Activated T-helper 17 cell treated with anti-CD3 and anti-CD28 coated beads, Interleukin-2, amount 50 U/mL, for 72 hours (primary cell): ENCODE measurements around the gene GLS. TPM values are rescaled to one million over a fixed set of nuclear protein-coding genes. Genes with fewer than 3 reads are reported as not detected.
"Not testable (repeated sequence)": the region's sequence is repeated elsewhere in the genome, so short reads cannot be mapped to it uniquely, and the experiment has no call there.

Experiments
- ATAC-seq: fragments of 150-1000 bp; cut with Tn5 transposase; replicated peaks from 2 replicates; pipeline ENCODE4 v1.10.0; 2021; ENCODE audit warnings: mild to moderate bottlenecking, moderate library complexity
- H3K27ac Mint-ChIP-seq: one replicate; pipeline ENCODE4 v1.8.0; 2022; ENCODE audit warnings: mixed read lengths
- H3K27me3 Mint-ChIP-seq: one replicate; pipeline ENCODE4 v1.8.0; 2022; ENCODE audit warnings: mixed read lengths
- H3K36me3 Mint-ChIP-seq: one replicate; pipeline ENCODE4 v1.8.0; 2022; ENCODE audit warnings: low read depth, mild to moderate bottlenecking, mixed read lengths
- H3K4me1 Mint-ChIP-seq: one replicate; pipeline ENCODE4 v1.8.0; 2022; ENCODE audit warnings: mixed read lengths
- H3K4me3 Mint-ChIP-seq: one replicate; pipeline ENCODE4 v1.8.0; 2022; ENCODE audit warnings: mild to moderate bottlenecking, mixed read lengths
- H3K9me3 Mint-ChIP-seq: one replicate; pipeline ENCODE4 v1.8.0; 2022; ENCODE audit warnings: mixed read lengths
- total RNA-seq, 2 donors: library from RNA; stranded (reverse); gene quantifications; one replicate each; pipeline ENCODE4 v1.2.3, GENCODE V29; 2022

Gene GLS
- total RNA-seq, 2 donors from 2014 or later = 280 to 311 TPM

DNA sequence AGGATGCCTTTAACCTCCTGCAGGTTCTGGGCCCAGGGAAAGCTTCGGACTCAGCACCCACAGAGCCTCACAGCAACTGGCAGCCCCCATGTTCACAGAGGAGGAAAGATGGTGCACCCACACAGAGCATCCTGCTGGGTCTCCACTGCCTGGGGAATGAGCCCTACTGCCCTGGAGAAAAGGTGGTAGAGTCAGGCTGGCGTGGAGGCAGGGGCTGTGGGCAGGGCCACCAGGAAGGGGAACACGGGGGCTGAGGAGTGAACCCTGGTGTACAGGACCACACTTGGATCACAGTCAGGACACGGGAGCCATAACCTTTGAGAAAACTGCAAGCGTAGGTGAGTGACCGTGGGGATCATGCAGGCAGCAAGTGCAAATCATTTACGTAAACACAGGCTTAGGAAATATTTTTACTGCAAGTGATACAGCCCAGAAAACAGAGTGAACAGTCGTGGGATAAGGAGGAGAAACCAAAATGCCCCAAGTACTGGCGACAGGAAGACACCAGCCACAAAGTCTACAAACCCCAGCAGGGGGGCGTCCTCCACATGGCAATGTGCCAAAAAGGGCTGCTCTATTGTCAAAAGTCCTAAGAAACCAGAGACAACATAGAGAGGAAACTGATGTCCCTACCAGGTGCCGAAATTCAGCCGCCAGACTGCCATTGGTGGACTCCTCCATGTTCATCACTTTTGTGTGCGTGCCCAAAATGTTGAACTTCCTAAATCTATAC, 105.8 kb downstream of the GLS start:
- Mint-ChIP-seq H3K4me1 (peaks cover 7% of the 10 kb centered on the region), H3K27me3 (no peaks in the 10 kb centered on the region)

DNA sequence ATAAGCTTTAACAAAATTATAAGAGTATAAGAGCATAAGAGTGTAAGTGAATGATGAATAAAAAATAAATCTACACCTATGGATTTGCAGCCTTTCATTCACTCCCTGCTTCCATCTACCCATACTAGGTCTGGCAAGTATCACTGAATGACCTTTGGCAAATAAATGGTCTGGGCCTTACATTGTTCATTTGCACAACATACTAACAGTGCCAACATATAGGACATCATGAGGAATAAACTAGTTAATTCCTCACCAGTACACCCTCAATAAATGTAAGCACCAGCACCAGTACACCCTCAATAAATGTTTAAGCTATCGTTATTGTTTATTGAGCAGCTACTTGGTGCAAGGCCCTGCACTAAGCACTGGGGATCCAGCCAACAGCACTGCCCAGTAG, 106.5 kb downstream of the GLS start:
- no peak overlapping the region for H3K4me3 Mint-ChIP-seq
- peak overlapping the region; percentile 25 for H3K27ac Mint-ChIP-seq
- no peak for ATAC-seq
- H3K27me3 Mint-ChIP-seq = no peaks in the 10 kb centered on the region
- H3K36me3 Mint-ChIP-seq = no peaks in the 10 kb centered on the region
- no peaks in the 10 kb centered on the region for H3K9me3 Mint-ChIP-seq
- H3K4me1 Mint-ChIP-seq = peaks cover 7% of the 10 kb centered on the region

More for the DNA sequence above, 105.8 kb downstream of the GLS start:
- ATAC-seq = no peak
- no peak overlapping the region for H3K4me3 Mint-ChIP-seq
- peak overlapping the region; percentile 75 for H3K27ac Mint-ChIP-seq
- no peaks in the 10 kb centered on the region for H3K36me3 Mint-ChIP-seq
- H3K9me3 Mint-ChIP-seq = no peaks in the 10 kb centered on the region

DNA sequence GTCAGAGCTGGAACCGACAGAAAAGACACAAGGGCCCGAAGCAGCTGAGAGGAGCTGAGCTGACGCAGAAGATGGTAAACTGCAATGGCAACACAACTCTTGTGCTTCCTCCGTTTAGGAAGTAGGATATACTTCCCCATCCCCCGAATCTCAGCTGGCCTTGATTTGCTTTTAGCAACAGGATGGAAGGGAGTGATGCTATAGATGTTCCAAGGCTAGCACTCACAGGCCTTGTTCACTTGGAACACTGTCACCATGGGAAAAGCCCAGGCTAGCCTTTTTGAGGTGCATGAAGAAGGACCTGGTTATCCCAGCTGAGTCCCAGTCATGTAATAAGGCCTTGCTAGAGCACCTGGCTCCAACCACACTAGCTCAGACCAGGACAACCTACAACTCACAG, 107.3 kb downstream of the GLS start:
- no peaks in the 10 kb centered on the region for H3K9me3 Mint-ChIP-seq
- H3K27me3 Mint-ChIP-seq = no peaks in the 10 kb centered on the region
- no peaks in the 10 kb centered on the region for H3K36me3 Mint-ChIP-seq
- peaks cover 7% of the 10 kb centered on the region for H3K4me1 Mint-ChIP-seq
- H3K27ac Mint-ChIP-seq = peak overlapping the region; percentile 25
- no peak overlapping the region for H3K4me3 Mint-ChIP-seq
- ATAC-seq = no peak

DNA sequence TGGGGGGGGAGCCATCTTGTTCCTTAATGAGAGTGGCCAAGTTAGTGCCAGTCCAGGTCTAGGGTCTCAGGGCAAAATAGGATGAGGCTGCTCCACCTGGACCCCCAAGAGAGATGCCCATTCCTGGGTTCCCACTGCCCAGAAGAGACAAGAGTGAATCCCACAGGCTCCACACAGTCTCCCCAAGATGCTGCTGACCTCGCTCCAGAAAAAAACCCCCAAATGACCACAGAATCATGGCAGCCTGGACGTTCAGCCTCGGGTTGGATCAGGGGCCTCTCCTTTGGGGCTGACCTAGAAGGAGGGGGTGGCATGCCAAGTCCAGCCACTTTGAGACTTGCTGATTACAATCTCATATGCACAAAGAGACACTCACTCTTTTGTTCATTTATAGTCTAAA, 108.3 kb downstream of the GLS start:
- Mint-ChIP-seq H3K36me3 (no peaks in the 10 kb centered on the region), H3K27me3 (no peaks in the 10 kb centered on the region), H3K4me3 (no peak overlapping the region), H3K9me3 (no peaks in the 10 kb centered on the region), H3K27ac (peak overlapping the region; percentile 33), H3K4me1 (peaks cover 9% of the 10 kb centered on the region)
- ATAC-seq = no peak

DNA sequence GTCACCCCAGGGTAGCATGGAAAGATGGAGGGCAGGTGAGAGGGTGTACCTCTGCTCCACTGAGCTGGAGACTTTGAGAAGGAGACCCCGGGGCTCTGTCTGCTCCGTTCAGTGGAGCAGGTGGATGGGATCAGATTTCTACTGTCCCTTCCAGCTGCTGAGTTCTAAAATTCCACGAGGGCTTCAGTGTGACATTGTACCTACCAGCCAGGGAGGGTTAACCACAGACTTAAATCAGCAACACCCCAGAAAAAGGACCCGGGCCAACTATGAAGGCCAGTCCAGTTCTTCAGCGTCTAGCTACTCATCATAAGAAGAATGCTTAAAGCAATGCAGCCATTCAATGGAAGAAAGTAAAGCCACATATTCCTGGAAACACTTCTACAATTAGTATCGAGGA, 109.5 kb downstream of the GLS start:
- ATAC-seq = no peak
- Mint-ChIP-seq H3K27ac (peak overlapping the region; percentile 62), H3K9me3 (peaks cover 3% of the 10 kb centered on the region), H3K4me3 (no peak overlapping the region), H3K36me3 (no peaks in the 10 kb centered on the region), H3K4me1 (peaks cover 10% of the 10 kb centered on the region), H3K27me3 (no peaks in the 10 kb centered on the region)

DNA sequence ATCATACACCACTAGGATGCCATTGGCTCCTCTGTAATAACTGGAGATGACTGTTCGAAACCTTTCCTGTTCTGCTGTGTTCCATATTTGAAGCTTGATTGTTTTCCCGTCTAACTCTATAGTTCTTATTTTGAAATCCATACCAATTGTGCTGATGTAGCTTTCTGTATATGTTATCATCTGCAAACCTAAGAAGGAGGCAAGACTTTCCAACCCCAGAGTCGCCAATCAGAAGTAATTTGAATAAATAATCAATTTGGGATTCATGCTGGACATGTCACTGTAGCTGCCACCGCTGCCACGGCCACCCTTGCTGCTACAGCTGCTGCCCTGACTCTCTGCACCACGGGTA, 112.6 kb downstream of the GLS start:
- H3K4me3 Mint-ChIP-seq = no peak overlapping the region
- H3K36me3 Mint-ChIP-seq = no peaks in the 10 kb centered on the region
- peaks cover 4% of the 10 kb centered on the region for H3K9me3 Mint-ChIP-seq
- no peaks in the 10 kb centered on the region for H3K27me3 Mint-ChIP-seq
- peaks cover 24% of the 10 kb centered on the region for H3K4me1 Mint-ChIP-seq
- peak overlapping the region; percentile 93 for H3K27ac Mint-ChIP-seq
- ATAC-seq = no peak

DNA sequence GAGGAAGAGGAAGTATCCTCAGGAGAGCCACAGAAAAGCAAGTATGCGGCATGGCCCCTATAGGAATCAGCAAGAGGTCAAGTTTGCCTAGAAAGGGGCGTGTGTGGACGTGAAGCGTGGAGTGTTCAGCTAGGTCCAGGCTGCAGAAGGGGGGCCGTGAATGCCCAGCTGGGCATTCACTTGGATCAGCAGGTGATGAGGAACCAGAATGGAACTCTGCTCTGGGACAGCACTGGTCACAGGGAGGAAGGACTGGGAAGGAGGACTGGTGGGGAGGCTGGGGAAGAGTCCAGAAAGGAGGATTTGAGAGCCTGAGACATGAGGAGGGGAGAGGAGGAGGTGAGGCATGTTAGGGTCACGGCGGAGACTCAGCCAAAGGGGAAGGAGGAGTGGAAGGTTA, 113.5 kb downstream of the GLS start:
- Mint-ChIP-seq H3K27me3 (no peaks in the 10 kb centered on the region), H3K4me3 (peak overlapping the region; percentile 6)
- ATAC-seq = no peak

DNA sequence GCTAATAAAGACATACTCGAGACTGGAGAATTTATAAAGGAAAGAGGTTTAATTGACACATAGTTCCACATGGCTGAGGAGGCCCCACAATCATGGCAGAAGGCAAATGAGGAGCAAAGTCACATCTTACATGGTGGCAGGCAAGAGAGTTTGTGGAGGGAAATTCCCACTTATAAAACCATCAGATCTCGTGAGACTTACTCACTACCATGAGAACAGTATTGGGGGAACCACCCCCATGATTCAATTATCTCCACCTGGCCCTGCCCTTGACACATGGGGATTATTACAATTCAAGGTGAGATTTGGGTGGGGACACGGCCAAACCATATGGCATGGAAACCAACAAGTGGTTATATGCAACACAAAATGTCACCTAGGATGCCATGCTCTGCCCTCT, 114.7 kb downstream of the GLS start:
- not testable (repeated sequence) for H3K4me3 Mint-ChIP-seq, H3K27me3 Mint-ChIP-seq, H3K9me3 Mint-ChIP-seq, H3K36me3 Mint-ChIP-seq
- Mint-ChIP-seq H3K4me1 (peaks cover 24% of the 10 kb centered on the region), H3K27ac (peak overlapping the region; percentile 90)
- ATAC-seq = peak; percentile 31

More for the DNA sequence above, 113.5 kb downstream of the GLS start:
- Mint-ChIP-seq H3K36me3 (no peaks in the 10 kb centered on the region), H3K9me3 (peaks cover 4% of the 10 kb centered on the region), H3K4me1 (peaks cover 24% of the 10 kb centered on the region), H3K27ac (peak overlapping the region; percentile 93)

DNA sequence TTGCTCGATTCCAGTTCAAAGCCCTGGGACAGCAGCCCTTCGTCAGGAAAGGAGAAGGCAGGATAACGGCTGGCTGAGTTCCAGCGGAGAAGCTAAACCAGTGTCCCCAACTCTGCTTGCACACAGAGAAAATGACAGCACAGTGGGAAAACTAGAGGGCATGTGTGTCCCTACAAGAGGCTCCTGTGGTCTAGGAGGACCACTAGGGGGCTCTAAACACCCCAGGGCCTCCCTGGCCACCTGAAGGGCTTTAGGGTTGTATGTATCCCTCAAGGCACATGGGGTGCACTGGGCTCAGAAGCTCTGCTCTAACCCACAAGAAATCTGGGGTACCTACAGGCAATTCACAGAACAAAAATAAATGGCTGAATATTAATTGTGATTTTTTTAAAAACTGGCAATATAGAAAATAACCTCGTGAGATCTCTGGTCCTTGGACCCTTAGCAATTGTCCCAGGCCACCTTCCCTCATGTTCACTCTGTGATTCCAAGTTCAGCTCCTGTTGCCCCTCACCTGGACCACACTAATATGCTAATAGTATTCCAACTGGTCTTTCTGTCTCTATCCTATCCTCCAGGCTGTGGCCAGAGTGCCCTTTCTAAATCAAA, 115.8 kb downstream of the GLS start:
- Mint-ChIP-seq H3K36me3 (no peaks in the 10 kb centered on the region), H3K27ac (peak overlapping the region; percentile 90), H3K27me3 (no peaks in the 10 kb centered on the region), H3K4me1 (peaks cover 30% of the 10 kb centered on the region), H3K4me3 (peak overlapping the region; percentile 35), H3K9me3 (peaks cover 4% of the 10 kb centered on the region)
- peak; percentile 60 for ATAC-seq

DNA sequence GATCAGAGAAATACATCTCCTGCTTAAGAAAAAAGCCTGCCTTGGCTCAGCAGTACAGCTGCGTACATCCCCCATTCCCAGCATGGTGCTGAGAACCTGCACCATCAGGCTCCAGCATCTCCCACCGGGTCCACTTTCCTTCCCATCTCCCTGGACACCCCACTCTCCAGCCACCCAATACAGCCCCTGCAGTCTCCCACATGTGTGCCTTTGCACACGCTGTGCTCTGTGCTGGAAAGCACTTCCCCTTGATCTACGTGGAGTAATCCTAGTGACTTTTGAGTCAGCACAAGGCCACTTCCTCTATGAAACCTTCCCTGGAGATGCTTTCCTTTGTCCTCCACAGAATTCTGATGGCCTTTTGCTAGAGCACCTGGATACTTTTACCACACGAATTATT, 116.3 kb downstream of the GLS start:
- ATAC-seq = peak; percentile 48
- peak overlapping the region; percentile 35 for H3K4me3 Mint-ChIP-seq
- peaks cover 31% of the 10 kb centered on the region for H3K4me1 Mint-ChIP-seq
- H3K9me3 Mint-ChIP-seq = peaks cover 4% of the 10 kb centered on the region
- no peaks in the 10 kb centered on the region for H3K27me3 Mint-ChIP-seq
- H3K36me3 Mint-ChIP-seq = no peaks in the 10 kb centered on the region
- peak overlapping the region; percentile 90 for H3K27ac Mint-ChIP-seq

DNA sequence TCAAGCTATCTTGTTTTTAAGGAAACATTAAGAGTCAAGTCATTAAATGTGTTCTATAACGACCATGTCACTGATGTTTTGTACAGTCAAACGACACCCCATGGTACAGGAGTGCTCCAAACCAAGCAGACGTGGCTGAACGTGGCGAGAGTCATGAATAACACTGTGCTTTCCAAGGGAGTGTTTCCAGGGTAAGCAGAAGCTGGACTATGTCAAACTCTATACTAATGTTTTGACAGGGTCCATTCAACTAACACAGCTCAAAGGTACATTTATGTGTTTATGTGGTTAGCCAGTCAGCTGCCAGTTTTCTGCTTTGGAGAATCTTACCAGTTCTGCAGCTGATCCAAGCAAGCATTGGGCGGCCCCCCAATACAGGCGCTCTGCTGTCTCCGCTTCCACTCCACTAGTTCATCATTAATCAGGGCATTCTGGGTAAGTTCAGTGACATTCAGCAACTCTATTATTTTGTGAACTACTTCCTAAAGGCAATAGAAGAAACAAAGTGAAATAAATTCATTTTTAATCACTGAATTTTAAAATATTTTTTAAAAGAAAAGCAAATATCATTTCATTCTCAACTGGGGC, 117.0 kb downstream of the GLS start:
- H3K4me3 Mint-ChIP-seq = peak overlapping the region; percentile 35
- H3K9me3 Mint-ChIP-seq = peaks cover 4% of the 10 kb centered on the region
- H3K27ac Mint-ChIP-seq = peak overlapping the region; percentile 90
- no peaks in the 10 kb centered on the region for H3K36me3 Mint-ChIP-seq
- H3K27me3 Mint-ChIP-seq = no peaks in the 10 kb centered on the region
- ATAC-seq = peak; percentile 40
- peaks cover 35% of the 10 kb centered on the region for H3K4me1 Mint-ChIP-seq

DNA sequence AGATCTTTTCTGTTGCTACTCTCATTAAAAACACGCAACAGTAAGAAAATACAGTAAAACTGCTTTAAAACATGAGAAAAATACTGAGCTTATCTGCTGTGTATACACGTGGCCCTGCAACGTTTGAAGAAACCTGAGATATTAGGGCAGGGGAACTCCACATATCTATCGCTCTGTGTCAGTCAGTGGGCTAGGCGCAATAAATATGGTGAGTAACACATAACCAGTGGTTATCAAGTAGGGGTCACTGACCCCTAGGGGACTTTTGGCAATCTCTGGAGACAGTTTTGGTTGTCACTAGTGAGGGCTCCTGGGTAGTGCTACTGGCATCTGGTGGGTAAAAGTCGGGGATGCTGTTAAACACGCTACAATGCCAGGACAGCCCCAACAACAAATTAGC, 118.4 kb downstream of the GLS start:
- Mint-ChIP-seq H3K9me3 (peaks cover 8% of the 10 kb centered on the region), H3K4me1 (peaks cover 42% of the 10 kb centered on the region), H3K27me3 (no peaks in the 10 kb centered on the region), H3K27ac (no peak overlapping the region), H3K4me3 (no peak overlapping the region), H3K36me3 (no peaks in the 10 kb centered on the region)
- no peak for ATAC-seq

DNA sequence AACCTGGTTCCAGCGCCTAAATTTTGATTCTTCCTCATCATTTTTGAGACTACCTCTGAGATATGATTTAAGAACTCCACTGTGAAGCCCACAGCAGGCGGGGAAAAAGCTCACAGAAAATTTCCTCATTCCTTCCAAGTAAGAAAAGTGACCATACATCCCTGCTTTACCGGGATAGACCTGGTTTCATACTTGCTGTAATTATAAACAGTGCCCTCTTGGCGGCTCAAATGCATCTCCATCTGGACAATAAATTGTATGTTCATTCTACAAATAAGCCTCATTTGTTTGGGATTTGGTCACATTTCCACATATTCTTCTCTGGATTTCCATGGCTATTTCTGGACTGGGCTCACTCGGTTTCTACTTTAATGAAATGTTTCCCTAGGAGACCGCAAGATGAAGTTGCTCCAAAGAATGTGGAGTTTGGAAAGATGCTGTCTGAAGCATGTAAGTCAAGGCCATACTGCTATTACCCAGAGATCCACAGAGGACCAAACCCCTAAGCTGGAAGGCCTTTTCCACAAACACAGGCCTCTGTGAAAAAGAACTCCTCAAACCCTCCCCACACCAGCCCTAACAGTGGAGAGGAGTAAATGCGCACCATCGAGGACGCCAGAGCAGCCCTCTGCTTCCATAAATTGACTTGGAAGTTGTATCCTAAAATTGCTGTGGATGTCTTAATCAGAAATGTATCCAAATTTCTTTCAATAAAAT, 119.5 kb downstream of the GLS start:
- Mint-ChIP-seq H3K4me1 (peaks cover 41% of the 10 kb centered on the region), H3K27ac (peak overlapping the region; percentile 9), H3K9me3 (peaks cover 7% of the 10 kb centered on the region), H3K27me3 (no peaks in the 10 kb centered on the region), H3K4me3 (no peak overlapping the region), H3K36me3 (no peaks in the 10 kb centered on the region)
- no peak for ATAC-seq

DNA sequence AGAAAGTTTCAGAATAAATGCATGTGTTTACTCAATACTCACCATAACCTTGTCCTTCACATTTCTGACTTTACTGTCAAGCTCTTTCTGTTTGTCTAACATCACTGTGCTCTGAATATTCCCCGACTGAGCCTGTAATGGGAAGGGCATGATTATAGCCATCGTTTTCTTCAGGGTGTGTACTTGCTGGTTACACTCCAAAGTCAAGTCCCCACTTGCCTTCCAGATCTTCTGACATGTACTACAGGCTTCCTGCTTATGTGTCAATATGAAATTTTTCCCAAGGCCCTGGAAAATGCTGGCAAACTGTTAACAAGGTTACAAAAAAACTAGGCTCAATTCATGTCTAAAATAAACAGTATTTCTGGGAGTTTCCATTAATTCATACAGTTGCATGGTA, 120.4 kb downstream of the GLS start:
- Mint-ChIP-seq H3K36me3 (no peaks in the 10 kb centered on the region), H3K27me3 (no peaks in the 10 kb centered on the region), H3K27ac (peak overlapping the region; percentile 9), H3K9me3 (peaks cover 7% of the 10 kb centered on the region), H3K4me1 (peaks cover 36% of the 10 kb centered on the region), H3K4me3 (no peak overlapping the region)
- ATAC-seq = no peak

DNA sequence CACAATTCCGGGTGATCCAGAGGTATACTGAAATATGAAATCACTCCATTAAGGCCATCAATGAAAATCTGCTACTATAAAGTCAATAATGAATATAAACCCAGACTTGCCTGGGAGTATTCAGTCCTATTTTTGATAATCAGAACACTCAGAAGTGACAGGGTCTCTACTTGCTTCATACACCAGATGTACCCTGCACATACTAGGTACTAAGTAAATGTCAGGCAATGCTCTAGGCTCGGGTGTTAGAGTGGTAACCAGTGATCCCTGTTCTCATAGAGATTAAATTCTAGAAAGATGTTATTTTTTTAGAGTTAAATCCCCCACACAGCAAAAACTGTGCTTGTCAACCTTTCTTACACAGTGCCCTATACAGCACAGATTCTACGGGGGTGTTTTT, 121.0 kb downstream of the GLS start:
- H3K9me3 Mint-ChIP-seq = peaks cover 7% of the 10 kb centered on the region
- H3K4me1 Mint-ChIP-seq = peaks cover 40% of the 10 kb centered on the region
- H3K4me3 Mint-ChIP-seq = no peak overlapping the region
- H3K27ac Mint-ChIP-seq = peak overlapping the region; percentile 79
- no peak for ATAC-seq
- no peaks in the 10 kb centered on the region for H3K36me3 Mint-ChIP-seq
- H3K27me3 Mint-ChIP-seq = no peaks in the 10 kb centered on the region
